ENCODE data around the gene ARID3C.

ARID3C gene

DNA sequence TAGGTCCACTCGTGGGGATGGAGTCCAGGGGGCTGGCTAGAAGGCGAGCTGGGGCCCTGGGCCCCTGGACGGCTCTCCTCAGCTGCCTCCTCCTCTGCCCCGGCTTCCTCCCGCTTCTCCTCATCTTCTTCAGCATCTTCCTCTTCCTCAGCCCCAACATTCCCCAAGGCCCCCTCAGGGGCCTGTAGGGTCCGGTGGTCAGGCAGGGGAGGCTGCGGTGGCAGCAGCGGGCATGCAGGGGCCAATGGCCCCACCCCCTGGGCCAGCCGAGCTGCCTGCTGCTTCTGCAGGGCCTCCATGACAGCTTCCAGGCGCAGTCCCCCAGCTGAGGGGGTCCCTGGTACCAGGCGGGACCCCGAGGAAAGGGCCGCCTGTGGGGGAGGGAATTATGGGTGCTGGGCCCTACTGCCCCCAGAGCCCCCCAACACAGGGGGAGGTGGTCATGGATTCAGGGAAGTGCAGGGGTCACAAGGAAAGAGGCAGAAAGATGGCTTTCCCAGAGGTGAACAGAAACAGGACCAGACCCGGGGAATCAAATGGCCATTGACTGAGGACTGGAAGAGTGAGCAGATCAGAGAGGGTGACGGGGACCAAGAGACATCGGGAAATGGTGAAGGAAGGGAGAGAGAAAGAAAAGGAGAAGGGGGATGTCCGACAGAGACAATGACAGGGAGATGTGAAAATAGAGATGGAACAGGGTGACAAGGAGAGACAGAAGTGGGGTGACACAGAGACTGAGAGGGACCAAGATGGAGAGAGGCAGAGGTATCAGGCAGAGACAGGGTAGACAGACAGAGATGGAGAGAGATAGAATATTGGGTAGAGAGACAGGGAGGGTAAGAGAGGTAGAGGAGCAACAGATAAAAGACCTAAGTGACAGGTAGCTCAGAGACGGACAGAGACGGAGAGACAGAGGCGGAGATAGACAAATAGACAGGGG is 880 bp downstream of the ARID3C start:
- no peak for DNase-seq (ENCODE audit: low spot score)

DNA sequence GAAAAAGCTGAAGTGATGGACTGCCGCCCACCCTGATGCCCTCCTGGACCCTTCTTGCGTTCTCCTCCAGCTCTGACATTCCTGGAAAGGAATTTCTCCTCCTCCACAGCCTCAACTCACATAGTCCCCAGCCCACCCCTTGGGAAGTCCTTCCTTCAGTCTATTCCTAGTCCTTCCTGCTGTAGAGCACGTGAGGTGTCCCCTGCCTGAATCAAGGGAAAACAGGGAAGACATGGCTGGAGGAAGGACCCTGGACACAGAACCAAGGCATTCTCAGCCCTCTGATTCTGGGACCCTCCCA is 3.7 kb downstream of the ARID3C start:
- DNase-seq (ENCODE audit: low spot score), result no peak

DNA sequence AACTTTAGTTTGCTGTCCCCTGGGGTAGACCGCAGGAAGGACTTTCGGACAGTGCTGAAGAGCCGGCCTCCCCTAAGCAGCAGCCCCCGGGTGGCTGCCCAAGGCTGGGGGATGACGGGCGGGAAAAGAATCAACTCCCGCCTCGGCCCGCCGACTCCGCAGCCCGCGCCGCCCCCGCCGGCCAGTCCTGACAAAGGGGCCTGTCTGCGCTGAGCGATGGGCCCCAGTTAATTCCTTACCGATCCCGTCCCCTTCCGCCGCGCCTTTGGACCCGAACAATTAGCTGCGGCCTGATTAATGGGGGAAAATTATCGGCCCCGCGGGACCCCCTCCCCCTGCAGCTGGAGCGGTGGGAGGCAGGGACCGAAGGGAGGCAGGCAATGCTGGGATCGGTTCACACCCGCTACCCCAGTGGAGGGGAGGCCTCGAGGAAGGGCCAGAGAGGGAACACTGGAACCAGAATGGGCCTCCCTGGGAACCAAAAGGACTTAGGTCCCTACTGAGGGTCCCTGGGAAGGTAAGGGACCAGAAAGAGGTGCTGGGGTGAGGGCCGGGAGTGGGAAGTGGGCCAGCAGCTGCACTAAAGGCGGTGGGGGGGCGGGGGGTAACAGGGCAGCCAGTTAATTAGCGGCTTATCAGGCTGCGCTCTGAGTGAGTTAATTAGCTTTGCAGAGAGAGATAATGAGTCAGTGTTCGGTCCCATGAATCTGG is 4.2 kb downstream of the ARID3C start:
- DNase-seq (ENCODE audit: low spot score), result no peak

GRCh38 chr9:34623374-34624235 is 5.3 kb downstream of the ARID3C start:
- DNase-seq (ENCODE audit: low spot score), result no peak

DNA sequence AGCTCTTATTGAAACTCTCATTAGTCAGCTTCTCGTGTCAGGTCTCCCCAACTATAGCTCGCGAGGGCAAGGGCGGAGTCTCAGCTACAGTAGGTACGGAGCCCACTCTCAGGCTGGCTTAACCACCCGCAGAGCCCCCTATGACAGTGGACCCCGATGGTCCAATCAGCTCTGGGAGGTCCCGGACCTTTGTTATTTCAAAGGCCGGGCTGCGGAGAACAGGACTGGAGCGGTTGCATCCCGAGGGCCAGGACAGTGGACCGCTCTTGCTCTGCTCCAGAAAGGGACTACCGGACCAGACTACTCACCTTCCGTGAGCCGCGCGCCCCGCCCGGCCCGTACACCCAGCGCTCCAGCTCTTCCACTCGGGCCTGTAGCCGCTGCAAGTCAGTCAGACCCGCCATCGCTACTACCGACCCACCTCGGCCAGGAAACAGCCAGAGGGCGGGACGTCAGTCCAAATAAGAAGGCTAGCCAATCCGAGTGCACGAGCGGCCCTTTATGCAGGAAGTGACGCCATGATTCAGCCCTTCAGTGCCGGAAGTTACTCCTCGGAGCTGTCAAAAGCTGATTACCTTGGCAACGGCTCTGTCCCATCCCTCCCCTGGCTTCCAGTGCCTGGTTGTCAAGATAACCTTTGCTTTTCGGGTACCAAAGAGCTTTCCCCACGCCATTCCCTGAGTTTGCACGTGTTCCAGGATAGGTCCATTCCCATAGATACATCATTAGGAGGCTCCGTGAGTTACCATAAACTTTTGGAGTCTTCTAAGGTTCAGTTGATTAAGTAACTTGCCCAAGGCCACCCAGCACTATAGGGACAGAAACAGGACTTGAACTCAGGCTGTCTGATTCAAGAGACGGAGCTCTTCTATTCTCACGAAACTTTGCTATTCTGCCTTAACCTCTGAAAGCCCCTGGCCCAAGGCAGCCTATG is 8.5 kb downstream of the ARID3C start, which contains the start of gene DCTN3:
Gene DCTN3, minus strand, starts transcription at position 435 of the 934 bp plus-strand sequence. Its CDS starts 31 bp downstream, at position 404.
- DNase-seq (ENCODE audit: low spot score), result peak; percentile 97

DNA sequence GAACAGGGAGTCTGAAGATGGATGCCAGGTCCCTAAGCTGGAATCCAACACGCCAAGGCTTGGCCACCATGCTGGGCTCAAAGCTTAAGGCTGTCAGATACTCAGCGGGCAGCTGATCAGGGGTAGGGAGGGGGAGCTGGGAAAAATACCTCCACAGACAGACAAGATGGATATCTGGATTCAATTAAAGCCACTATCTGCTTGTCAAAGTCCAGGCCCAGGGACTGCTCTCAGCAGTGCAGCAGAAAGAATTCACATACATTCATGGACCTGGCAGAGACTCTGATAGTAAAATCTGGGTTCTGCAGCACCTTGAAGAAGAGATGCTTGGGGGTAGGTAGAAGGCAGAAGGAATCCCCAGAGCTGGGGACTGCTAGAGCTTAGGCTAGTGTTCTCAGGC is 13.7 kb downstream of the ARID3C start:
- no peak for DNase-seq (ENCODE audit: low spot score)

- peak; percentile 87 for DNase-seq (ENCODE audit: low spot score)
Measured at GRCh38 chr9:34612788-34613390, 16.0 kb downstream of the ARID3C start.

DNA sequence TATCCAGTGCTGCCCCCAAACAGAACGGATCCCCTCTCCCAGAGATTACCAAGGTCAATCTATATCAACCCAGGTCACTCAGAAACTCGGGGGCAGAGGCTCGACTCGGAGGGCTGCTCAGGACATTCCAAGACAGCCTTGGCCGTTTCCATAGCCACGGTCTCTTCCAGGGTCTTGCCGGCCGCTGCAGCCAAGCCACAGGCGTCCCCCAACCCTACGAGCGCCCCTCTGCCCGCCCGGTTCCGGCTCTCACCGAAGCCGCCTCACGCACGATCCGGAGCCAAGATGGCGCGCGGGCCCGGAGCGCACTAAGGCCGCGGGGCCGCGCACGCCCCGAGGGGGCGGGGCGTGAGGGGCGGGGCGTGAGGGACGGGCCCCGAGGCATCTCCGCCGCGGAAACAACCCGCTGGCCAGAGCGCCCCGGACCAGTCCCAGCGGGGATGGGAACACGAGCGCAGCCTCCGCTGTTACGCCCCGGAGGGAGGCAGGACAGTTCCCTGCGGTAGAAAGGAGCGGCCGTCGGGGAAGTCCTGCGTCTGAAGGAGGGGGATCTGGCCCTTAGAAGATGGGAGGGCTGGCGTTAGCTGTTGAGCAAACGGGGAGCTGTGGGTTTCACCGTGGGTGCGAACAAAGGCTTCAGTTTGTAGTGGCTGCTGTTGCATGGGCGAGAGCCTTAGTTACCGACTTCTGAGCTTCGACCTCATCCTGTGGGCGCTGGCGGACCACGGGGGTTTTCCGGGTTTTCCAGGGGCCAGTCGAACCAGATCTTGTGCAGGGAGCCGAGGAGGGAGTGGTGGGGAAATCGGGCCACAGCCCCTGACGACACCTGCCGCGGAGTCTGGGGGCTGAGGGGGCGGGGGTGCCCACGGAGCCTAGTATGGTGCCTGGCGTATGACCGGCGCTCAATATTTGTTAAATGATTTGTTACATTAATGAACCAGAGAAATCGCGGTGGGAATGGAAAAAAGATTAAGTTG is 16.8 kb downstream of the ARID3C start, which contains the start of gene RPP25L:
Gene RPP25L, minus strand, starts transcription at position 287 of the 977 bp plus-strand sequence. CDS start 801 bp downstream, outside the sequence.
- peak; percentile 86 for DNase-seq (ENCODE audit: low spot score)

DNA sequence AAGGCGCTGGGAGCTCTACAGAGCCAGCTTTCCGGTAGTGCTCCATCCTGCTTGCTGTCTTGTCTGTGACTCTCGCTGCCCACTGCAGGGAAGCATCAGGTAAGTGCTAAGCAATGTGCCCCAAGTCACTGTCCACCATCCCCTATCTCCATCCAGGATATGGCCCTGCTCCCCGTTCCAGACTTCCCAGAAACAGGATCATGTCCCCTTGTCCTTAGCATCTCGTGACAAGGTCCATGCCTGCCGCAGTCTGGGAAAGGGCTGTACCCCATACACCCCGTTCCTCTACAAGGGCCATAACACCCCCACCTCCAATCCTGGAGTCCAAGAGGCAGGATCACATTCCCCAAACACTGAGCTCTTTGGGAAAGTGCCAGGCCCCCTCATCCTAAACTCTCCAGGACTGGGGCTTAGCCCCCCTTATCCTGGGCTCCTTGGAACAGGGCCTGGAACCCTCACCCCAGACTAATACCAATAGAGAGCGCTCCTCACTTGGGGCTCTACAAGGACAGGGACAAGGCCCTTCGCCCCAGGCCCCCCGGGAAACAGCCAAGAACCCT is 17.5 kb downstream of the ARID3C start:
- DNase-seq (ENCODE audit: low spot score), result no peak

DNA sequence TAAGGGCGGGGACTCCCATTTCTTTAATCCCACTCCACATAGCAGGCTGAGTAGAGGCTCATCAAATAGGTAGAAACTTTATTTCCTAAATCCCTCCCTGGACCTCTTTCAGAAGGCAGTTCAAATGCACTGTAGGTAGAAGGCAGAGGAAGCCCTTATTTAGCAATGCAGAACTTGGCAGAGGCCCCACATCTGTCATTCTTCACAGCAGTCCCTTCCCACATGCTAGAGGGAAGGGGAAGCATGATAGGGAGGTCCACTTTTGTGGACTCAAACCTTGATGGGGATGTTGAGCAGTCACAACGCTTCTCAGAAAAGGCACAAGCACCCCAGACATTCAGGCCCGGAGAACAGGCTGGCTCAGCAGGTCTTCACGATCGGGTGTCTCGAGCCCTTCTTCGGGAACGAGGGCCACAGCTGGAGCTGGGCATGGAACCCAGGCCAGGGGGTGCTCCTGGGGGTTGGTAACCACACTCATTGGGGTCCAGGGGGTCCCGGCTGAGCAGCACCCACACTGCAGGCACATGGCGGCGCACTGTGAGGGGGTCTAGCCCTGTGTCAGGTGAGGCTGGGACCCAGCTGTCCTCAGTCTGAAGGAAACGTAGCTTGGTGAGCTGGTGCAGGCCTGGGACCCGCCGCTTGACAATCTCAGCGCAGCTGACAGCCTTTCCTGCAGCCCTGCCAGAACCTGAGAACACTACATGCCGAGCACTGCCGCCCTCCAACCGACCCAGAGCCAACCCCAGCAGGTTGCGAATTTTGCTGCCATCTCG is 18.2 kb downstream of the ARID3C start:
- DNase-seq (ENCODE audit: low spot score), result no peak

GRCh38 chr9:34607331-34607730 is 21.5 kb downstream of the ARID3C start:
- DNase-seq (ENCODE audit: low spot score), result no peak

DNA sequence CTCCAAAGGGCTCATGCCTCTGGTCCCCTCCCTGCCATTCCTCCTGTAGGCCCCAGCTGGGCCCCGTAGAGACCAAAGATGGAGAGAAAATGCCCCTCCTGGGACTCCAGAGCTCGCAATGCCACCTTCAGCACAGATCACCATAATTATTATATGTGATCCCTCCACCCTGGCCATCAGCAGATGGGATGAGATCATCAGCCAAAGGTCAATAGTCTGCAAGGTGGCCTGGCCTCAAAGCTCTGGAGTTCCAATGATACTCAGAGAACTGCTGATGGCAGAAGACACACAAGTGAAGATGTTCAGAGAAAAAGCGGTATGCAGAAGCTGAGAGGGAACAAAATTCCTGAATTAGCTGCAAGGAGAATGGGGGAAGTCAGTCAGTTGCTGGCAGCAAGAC is 22.0 kb downstream of the ARID3C start:
- no peak for DNase-seq (ENCODE audit: low spot score)

DNA sequence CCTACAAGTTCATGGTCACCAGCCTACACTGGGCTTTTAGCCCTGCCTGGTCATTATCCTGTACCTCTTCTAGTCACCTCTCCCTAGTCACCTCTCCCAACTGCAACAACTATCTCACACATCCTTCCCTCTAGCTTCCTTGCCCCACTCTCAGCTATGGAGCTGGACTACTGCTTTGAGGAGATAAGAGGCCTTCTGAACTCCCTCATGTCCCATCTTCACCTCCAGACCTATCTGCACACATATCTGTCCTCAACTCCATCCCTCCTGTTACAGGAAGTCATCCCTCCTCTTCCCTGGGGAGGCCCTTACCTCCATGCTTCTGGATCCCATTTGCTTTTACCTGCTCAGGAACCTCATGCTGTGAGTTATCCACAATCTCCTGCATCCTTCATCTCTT is 22.7 kb downstream of the ARID3C start:
- no peak for DNase-seq (ENCODE audit: low spot score)

- DNase-seq (ENCODE audit: low spot score), result peak; percentile 68
Measured at GRCh38 chr9:34603610-34604231, 25.1 kb downstream of the ARID3C start.

GRCh38 chr9:34601937-34602573 is 26.8 kb downstream of the ARID3C start:
- no peak for DNase-seq (ENCODE audit: low spot score)

DNA sequence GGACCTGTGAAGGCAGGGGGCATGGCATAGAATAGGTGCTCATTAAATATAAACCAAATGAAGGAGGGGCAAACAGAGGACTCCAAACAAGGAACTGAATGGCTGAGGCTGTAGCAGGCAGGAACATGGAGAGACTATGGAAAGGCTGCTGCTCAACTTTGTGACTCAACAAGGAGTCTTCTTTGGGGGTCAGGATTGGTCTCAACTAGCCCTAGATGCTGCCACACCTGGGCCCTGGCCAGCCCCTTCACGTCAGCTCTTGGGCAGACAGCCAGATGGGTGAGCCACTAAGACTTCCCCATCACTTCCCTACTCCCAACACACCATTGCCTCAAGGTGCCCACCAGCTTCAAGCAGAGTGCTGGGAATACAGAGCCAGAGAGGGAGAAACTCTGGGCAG is 28.0 kb downstream of the ARID3C start:
- no peak for DNase-seq (ENCODE audit: low spot score)

DNA sequence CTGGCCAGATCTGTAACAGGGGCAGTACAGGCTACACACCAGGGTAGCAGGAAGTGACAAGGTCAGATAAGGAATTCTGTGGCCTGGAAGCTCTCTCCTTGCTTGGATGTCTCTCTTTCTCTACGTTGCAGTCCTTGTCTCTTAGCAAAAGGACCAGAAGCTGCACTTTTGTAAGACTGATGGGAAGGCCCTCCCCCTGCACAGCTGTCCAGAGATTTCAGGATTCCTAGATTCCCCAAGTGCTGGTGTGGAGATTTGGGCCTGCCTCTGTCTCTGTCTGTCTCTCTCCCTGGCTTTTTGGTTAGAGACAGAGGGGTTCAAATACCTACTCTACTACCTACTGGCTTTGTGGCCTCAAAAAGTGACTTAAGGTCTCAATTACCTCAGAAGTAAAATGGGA is 29.3 kb downstream of the ARID3C start:
- DNase-seq (ENCODE audit: low spot score), result no peak
